HEK293 (cell line): ENCODE results near the gene MORN1.
A peak's percentile ranks its signal among the peaks of the same experiment; 100 is the strongest.

ENCODE experiments used
- CTCF ChIA-PET: fragments of 350-600 bp; formaldehyde crosslinking; extraction: SDS; loops from one replicate; lab custom pipeline; 2021; ENCODE audit warnings: antibody characterized with exemption; lab: Yijun Ruan, JAX
- POLR2A ChIA-PET: fragments of 300-600 bp; formaldehyde crosslinking; extraction: SDS; loops from one replicate; lab custom pipeline; 2020; ENCODE audit warnings: antibody characterized with exemption, inconsistent platforms; lab: Yijun Ruan, JAX
- H3K27ac ChIP-seq: fragments of 200-500 bp; sonication (Bioruptor generic); 2 replicates; pipeline ENCODE4 v1.5.1; 2014; ENCODE audit warnings: low read depth, low read length, control low read depth, inconsistent platforms; ENCODE audit errors: extremely low read depth
- H3K36me3 ChIP-seq, 2 experiments: fragments of 200-500 bp in 1 of 2; sonication (Bioruptor generic) in 1 of 2; 1 replicate in 1 of 2; 2 replicates in 1 of 2; pipeline ENCODE4 v1.5.1; 2014 to 2017; ENCODE audit warnings: inconsistent platforms in 2 of 2, low read length in 2 of 2; ENCODE audit not compliant: control insufficient read depth in 2 of 2, insufficient read depth in 1 of 2
- H3K4me1 ChIP-seq: fragments of 200-500 bp; sonication (Bioruptor generic); 2 replicates; pipeline ENCODE4 v1.5.1; 2014; ENCODE audit warnings: mild to moderate bottlenecking, low read length, inconsistent platforms; ENCODE audit not compliant: control insufficient read depth, insufficient read depth
- H3K4me3 ChIP-seq: 2 replicates; pipeline ENCODE4 v1.5.1; 2011; ENCODE audit warnings: low read depth, mild to moderate bottlenecking, control low read depth, low read length, moderate library complexity
- H3K9me3 ChIP-seq: fragments of 200-500 bp; sonication (Bioruptor generic); 2 replicates; pipeline ENCODE4 v1.5.1; 2014; ENCODE audit warnings: low read depth, low read length, inconsistent platforms; ENCODE audit not compliant: control insufficient read depth, insufficient read depth
- BCL11B ChIP-seq: fragments of 450-650 bp; formaldehyde crosslinking; IDR thresholded peaks from 2 replicates; pipeline ENCODE4 v1.5.1; 2016; ENCODE audit warnings: low read depth, missing biosample characterization, missing genetic modification characterization
- EGR2 ChIP-seq: fragments of 450-650 bp; formaldehyde crosslinking; IDR thresholded peaks from 2 replicates; pipeline ENCODE4 v1.5.1; 2016; ENCODE audit warnings: low read depth, missing biosample characterization, missing genetic modification characterization
- GLI4 ChIP-seq: fragments of 450-650 bp; formaldehyde crosslinking; IDR thresholded peaks from 2 replicates; pipeline ENCODE4 v1.5.1; 2016; ENCODE audit warnings: missing biosample characterization, missing genetic modification characterization
- KLF1 ChIP-seq: fragments of 450-650 bp; formaldehyde crosslinking; IDR thresholded peaks from 2 replicates; pipeline ENCODE4 v1.5.1; 2016; ENCODE audit warnings: missing biosample characterization, missing genetic modification characterization
- KLF8 ChIP-seq: fragments of 450-650 bp; formaldehyde crosslinking; IDR thresholded peaks from 2 replicates; pipeline ENCODE4 v1.5.1; 2016; ENCODE audit warnings: missing biosample characterization, missing genetic modification characterization
- KLF9 ChIP-seq: fragments of 450-650 bp; formaldehyde crosslinking; IDR thresholded peaks from 2 replicates; pipeline ENCODE4 v1.5.1; 2016; ENCODE audit warnings: missing biosample characterization, missing genetic modification characterization, low read depth
- WT1 ChIP-seq: fragments of 450-650 bp; formaldehyde crosslinking; IDR thresholded peaks from 2 replicates; pipeline ENCODE4 v1.5.1; 2016; ENCODE audit warnings: missing biosample characterization, missing genetic modification characterization
- ZBTB1 ChIP-seq: fragments of 450-650 bp; formaldehyde crosslinking; IDR thresholded peaks from 2 replicates; pipeline ENCODE4 v1.5.1; 2016; ENCODE audit warnings: missing biosample characterization, missing genetic modification characterization
- ZFHX2 ChIP-seq: fragments of 450-650 bp; formaldehyde crosslinking; conservative IDR thresholded peaks from 2 replicates; pipeline ENCODE4 v1.5.1; 2016; ENCODE audit warnings: missing biosample characterization, missing genetic modification characterization
- ZNF175 ChIP-seq: fragments of 450-650 bp; formaldehyde crosslinking; IDR thresholded peaks from 2 replicates; pipeline ENCODE4 v1.5.1; 2016; ENCODE audit warnings: missing biosample characterization, missing genetic modification characterization
- ZNF19 ChIP-seq: fragments of 450-650 bp; formaldehyde crosslinking; IDR thresholded peaks from 2 replicates; pipeline ENCODE4; 2016; ENCODE audit warnings: missing biosample characterization, missing genetic modification characterization, low read depth
- ZNF341 ChIP-seq: fragments of 450-650 bp; formaldehyde crosslinking; IDR thresholded peaks from 2 replicates; pipeline ENCODE4; 2016; ENCODE audit warnings: low read depth, missing biosample characterization, missing genetic modification characterization
- ZNF350 ChIP-seq: fragments of 450-650 bp; formaldehyde crosslinking; IDR thresholded peaks from 2 replicates; pipeline ENCODE4 v1.5.0; 2017; ENCODE audit warnings: missing biosample characterization, mild to moderate bottlenecking, missing genetic modification characterization
- ZNF501 ChIP-seq: fragments of 450-650 bp; formaldehyde crosslinking; IDR thresholded peaks from 2 replicates; pipeline ENCODE4 v1.5.1; 2016; ENCODE audit warnings: missing biosample characterization, missing genetic modification characterization
- ZNF600 ChIP-seq: fragments of 450-650 bp; formaldehyde crosslinking; IDR thresholded peaks from 2 replicates; pipeline ENCODE4 v1.5.1; 2016; ENCODE audit warnings: missing biosample characterization, missing genetic modification characterization
- TF ChIP-seq, protein P1 (sequence below): fragments of 450-650 bp; formaldehyde crosslinking; IDR thresholded peaks from 2 replicates; pipeline ENCODE4 v1.5.1; 2016; ENCODE audit warnings: missing biosample characterization, missing genetic modification characterization
- TF ChIP-seq, protein P2 (sequence below): fragments of 450-650 bp; formaldehyde crosslinking; IDR thresholded peaks from 2 replicates; pipeline ENCODE4 v1.5.1; 2017; ENCODE audit warnings: missing biosample characterization, missing genetic modification characterization
- TF ChIP-seq, protein P3 (sequence below): fragments of 450-650 bp; formaldehyde crosslinking; IDR thresholded peaks from 2 replicates; pipeline ENCODE4 v1.5.1; 2016; ENCODE audit warnings: missing biosample characterization, missing genetic modification characterization
- TF ChIP-seq, protein P4 (sequence below): fragments of 450-650 bp; IDR thresholded peaks from 2 replicates; pipeline ENCODE4 v1.5.1; 2018; ENCODE audit warnings: missing biosample characterization, missing genetic modification characterization

Gene MORN1

DNA sequence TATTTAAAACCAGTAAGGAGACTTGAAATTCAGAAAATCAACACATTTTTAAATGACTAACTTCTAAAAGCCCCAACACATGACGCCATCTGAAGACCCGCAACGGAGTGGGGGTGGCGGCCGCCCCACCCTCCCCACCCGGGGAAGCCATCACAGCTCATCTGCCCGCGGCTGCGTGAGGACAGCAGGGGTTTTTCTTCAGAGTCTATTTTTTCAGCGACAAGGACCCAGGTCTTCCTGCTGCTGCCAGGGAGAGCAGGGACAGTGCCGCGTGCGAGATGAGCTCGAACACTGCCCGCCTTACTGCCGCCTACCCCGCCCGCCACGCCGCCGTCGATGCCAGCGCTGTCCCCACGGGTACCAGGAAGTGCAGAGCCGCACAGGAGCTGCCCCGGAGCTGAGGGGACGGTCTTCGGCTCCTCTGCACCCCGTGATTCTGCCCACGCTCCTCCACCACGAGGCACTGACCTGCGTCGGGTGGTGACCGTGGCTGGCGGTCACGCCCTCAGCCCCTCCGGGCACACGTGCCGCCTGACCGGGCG, 84.2 kb downstream of the MORN1 start:
- CTCF ChIA-PET = interaction anchor here (0.9 to 2.0 kb wide), 3 partner anchors 9 to 76 kb away, joined by 3 to 5 read pairs (median 4); no protein-coding TSS in a partner anchor
- no peaks in the 10 kb centered on the region for H3K9me3 ChIP-seq
- H3K4me1 ChIP-seq = peaks cover 10% of the 10 kb centered on the region
- no peak overlapping the region for H3K4me3 ChIP-seq
- POLR2A ChIA-PET = interaction anchor here (0.6 kb wide), 1 partner anchor 78 kb away, joined by 3 read pairs; no protein-coding TSS in a partner anchor
- H3K27ac ChIP-seq = no peak overlapping the region
- H3K36me3 ChIP-seq = peaks cover 0 to 76% of the 10 kb centered on the region in 2 experiments; a peak in 1 of 3 replicates
- TF ChIP-seq ZNF350 (tag by site-specific recombination) (no peak), KLF8 (tag by site-specific recombination) (peak; percentile 1; the same call in 1 of the 2 replicates), ZNF19 (tag by site-specific recombination) (no peak), ZNF175 (tag by site-specific recombination) (no peak), ZFHX2 (tag by site-specific recombination) (no peak)
- TF ChIP-seq, protein P1, sequence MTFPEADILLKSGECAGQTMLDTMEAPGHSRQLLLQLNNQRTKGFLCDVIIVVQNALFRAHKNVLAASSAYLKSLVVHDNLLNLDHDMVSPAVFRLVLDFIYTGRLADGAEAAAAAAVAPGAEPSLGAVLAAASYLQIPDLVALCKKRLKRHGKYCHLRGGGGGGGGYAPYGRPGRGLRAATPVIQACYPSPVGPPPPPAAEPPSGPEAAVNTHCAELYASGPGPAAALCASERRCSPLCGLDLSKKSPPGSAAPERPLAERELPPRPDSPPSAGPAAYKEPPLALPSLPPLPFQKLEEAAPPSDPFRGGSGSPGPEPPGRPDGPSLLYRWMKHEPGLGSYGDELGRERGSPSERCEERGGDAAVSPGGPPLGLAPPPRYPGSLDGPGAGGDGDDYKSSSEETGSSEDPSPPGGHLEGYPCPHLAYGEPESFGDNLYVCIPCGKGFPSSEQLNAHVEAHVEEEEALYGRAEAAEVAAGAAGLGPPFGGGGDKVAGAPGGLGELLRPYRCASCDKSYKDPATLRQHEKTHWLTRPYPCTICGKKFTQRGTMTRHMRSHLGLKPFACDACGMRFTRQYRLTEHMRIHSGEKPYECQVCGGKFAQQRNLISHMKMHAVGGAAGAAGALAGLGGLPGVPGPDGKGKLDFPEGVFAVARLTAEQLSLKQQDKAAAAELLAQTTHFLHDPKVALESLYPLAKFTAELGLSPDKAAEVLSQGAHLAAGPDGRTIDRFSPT (tag by site-specific recombination) = peak; percentile 66; the same call in 1 of the 2 replicates
- TF ChIP-seq, protein P2, sequence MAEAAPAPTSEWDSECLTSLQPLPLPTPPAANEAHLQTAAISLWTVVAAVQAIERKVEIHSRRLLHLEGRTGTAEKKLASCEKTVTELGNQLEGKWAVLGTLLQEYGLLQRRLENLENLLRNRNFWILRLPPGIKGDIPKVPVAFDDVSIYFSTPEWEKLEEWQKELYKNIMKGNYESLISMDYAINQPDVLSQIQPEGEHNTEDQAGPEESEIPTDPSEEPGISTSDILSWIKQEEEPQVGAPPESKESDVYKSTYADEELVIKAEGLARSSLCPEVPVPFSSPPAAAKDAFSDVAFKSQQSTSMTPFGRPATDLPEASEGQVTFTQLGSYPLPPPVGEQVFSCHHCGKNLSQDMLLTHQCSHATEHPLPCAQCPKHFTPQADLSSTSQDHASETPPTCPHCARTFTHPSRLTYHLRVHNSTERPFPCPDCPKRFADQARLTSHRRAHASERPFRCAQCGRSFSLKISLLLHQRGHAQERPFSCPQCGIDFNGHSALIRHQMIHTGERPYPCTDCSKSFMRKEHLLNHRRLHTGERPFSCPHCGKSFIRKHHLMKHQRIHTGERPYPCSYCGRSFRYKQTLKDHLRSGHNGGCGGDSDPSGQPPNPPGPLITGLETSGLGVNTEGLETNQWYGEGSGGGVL (tag by site-specific recombination) = no peak

DNA sequence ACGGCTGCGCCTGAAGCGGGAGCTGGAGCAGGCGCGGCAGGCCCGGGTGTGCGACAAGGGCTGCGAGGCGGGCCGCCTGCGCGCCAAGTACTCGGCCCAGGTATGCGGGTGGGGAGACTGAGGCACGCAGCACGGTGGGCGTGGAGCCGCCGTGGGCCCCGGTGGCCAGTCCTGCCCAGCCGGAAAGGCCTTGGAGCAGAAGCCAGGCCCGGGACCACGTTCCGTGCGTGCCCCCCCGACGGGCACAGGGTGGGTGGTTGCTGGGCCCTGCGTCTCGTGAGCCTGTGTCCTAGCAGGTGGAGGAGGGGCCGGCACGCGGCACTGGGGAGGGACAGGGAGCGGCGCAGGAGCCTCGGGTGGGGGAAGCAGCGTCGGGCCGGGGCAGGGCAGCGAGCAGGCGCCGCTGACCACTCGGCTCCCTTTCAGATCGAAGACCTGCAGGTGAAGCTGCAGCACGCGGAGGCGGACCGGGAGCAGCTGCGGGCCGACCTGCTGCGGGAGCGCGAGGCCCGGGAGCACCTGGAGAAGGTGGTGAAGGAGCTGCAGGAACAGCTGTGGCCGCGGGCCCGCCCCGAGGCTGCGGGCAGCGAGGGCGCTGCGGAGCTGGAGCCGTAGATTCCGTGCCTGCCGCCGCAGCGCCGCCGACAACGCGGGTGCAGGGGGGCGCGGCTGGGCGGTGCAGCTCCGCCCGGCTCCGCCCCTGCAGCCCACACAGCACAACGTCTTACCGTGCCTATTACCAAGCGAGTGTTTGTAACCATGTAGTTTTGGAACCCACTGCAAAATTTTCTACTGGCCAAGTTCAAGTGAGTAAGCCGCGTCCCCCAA, 85.0 kb downstream of the MORN1 start:
- peaks cover 0 to 83% of the 10 kb centered on the region in 2 experiments; a peak in 1 of 3 replicates for H3K36me3 ChIP-seq
- TF ChIP-seq ZNF501 (tag by site-specific recombination) (no peak), GLI4 (no peak), ZBTB1 (tag by site-specific recombination) (no peak), KLF8 (tag by site-specific recombination) (peak; percentile 83)
- H3K4me3 ChIP-seq = no peak overlapping the region
- no peaks in the 10 kb centered on the region for H3K9me3 ChIP-seq
- POLR2A ChIA-PET = interaction anchor here (0.6 kb wide), 1 partner anchor 77 kb away, joined by 3 read pairs; no protein-coding TSS in a partner anchor
- CTCF ChIA-PET = interaction anchor here (0.5 to 2.0 kb wide), 4 partner anchors 10 to 77 kb away, joined by 3 to 5 read pairs (median 4); no protein-coding TSS in a partner anchor
- no peak overlapping the region for H3K27ac ChIP-seq
- peaks cover 5% of the 10 kb centered on the region for H3K4me1 ChIP-seq

DNA sequence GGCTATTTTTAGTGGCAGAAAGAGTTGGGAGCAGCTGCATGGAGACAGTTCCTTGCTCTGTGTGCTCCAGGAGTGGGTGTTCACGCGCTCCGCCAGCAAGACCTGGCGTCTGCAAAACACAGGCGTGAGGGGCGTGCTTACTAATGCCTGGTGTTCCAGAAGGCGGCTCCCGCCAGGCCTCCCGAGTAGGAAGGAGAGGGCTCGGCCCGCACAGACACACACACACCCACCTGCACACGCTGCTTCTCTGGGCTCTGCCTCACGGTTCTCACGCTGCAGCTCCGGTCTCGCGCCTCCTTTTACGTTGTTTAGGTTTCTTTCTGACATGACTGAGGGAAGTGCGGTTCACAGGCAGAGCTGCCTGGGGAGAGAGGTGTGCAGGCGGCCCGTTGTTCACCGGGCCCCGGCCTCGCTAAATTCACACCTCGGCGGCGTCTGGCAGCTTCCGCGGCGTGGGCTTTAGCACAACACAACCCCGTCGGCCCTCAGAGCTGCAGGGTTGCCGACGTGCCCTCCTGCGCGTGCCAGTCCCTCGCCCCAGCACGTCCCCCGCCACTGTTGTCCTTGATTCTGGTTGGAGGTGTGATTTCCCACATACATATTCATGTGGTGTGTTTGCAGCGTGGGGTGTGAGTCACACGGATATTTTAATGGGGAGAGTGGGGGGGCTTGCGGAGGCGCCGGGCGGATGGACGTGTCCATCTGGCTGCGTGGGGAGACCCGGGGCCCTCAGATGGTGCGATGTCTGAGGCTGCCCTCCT, 86.3 kb downstream of the MORN1 start:
- H3K36me3 ChIP-seq = peaks cover 0 to 80% of the 10 kb centered on the region in 2 experiments; a peak in 1 of 3 replicates
- H3K4me1 ChIP-seq = peaks cover 5% of the 10 kb centered on the region; the same call in 1 of the 2 replicates
- ChIA-PET POLR2A (no interaction called here), CTCF (no interaction called here)
- H3K27ac ChIP-seq = no peak overlapping the region
- no peak overlapping the region for H3K4me3 ChIP-seq
- H3K9me3 ChIP-seq = no peaks in the 10 kb centered on the region
- TF ChIP-seq ZNF600 (peak; percentile 75), WT1 (tag by site-specific recombination) (peak; percentile 59; the same call in 1 of the 2 replicates), EGR2 (tag by site-specific recombination) (peak; percentile 69), ZFHX2 (tag by site-specific recombination) (peak; percentile 63), ZNF341 (tag by site-specific recombination) (0 out of 2 replicates have a peak, but pooled peaks have one; percentile 35), KLF1 (tag by site-specific recombination) (peak; percentile 67), KLF9 (tag by site-specific recombination) (0 out of 2 replicates have a peak, but pooled peaks have one; percentile 22), BCL11B (tag by site-specific recombination) (no peak)
- TF ChIP-seq, protein P3, sequence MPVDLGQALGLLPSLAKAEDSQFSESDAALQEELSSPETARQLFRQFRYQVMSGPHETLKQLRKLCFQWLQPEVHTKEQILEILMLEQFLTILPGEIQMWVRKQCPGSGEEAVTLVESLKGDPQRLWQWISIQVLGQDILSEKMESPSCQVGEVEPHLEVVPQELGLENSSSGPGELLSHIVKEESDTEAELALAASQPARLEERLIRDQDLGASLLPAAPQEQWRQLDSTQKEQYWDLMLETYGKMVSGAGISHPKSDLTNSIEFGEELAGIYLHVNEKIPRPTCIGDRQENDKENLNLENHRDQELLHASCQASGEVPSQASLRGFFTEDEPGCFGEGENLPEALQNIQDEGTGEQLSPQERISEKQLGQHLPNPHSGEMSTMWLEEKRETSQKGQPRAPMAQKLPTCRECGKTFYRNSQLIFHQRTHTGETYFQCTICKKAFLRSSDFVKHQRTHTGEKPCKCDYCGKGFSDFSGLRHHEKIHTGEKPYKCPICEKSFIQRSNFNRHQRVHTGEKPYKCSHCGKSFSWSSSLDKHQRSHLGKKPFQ (tag by site-specific recombination) = peak; percentile 71; the same call in 1 of the 2 replicates
- TF ChIP-seq, protein P4, sequence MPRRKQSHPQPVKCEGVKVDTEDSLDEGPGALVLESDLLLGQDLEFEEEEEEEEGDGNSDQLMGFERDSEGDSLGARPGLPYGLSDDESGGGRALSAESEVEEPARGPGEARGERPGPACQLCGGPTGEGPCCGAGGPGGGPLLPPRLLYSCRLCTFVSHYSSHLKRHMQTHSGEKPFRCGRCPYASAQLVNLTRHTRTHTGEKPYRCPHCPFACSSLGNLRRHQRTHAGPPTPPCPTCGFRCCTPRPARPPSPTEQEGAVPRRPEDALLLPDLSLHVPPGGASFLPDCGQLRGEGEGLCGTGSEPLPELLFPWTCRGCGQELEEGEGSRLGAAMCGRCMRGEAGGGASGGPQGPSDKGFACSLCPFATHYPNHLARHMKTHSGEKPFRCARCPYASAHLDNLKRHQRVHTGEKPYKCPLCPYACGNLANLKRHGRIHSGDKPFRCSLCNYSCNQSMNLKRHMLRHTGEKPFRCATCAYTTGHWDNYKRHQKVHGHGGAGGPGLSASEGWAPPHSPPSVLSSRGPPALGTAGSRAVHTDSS (tag by site-specific recombination) = no peak
